ENCODE measurements around the gene SP140L.
"Not testable (repeated sequence)": the region's sequence is repeated elsewhere in the genome, so short reads cannot be mapped to it uniquely, and the experiment has no call there.

The SP140L gene

DNA sequence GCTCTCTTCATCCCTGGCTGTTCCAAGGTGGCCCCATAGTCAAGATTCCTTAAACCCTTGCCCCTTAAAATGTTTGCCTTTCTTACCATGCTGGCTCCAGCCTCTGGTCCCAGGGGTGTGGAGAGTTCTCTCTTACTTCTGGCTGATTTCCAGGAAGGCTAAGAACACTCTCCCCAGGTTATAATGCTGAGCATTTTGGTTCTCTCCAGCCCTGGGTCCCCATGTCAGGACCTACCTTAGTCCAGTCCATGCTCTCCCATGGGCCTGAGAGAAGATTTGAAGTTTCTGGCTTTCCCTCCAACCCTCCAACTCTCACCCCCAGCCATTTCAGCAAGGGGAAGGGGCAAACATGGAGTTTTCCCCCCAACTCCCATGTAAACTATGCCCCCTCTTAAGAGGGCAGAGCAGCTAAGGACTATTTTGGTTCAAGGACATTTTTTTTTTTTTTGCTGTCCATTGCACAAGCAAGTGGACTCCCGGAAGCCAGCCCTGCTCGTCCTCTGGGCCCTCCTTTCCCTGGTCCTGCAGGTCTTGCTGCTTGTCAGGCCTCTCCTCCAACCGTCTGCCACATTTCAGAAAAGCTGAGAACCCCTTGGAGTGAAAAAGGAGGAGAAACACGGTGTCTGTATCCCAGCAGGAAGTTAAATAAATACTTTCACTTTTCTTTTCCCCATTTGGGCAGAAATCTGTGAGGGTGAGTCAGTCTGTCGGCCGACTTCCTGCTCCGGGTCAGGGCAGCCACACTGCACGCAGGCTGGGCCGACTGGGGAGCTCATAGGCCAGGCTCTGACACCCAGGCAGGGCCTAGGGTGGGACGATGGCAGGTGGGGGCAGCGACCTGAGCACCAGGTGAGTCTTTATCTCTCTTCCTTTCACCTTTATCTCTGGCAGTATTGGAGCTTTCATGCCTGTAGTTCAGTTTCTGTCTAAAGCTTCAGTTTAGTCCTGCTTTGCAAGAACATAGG lies at the start of gene SP140L:
Gene SP140L (plus strand): TSS at position 741 of the 965 bp plus-strand sequence. CDS start 77 bp downstream, at position 818.
- no peak for FAIRE-seq

DNA sequence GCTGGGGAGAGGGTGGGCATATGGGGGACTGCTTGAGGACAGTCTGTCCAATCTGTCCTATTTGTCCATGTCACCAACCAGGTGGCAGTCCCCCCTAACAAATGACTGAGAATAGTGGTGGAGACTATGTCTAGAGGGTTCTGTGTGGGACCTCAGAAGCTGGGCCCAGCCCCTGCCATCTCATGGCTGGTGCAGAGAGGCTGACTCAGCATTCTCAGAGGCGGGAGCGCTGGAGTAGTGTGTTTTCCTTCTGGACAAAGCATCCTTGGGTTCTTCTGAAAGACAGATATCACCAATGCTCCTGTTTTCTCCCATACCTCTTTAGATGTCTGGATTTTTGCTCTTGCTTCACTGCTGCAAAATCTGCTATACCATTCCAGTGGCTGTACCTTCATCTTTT lies 44.1 kb upstream of the SP140L start:
- FAIRE-seq, result no peak

DNA sequence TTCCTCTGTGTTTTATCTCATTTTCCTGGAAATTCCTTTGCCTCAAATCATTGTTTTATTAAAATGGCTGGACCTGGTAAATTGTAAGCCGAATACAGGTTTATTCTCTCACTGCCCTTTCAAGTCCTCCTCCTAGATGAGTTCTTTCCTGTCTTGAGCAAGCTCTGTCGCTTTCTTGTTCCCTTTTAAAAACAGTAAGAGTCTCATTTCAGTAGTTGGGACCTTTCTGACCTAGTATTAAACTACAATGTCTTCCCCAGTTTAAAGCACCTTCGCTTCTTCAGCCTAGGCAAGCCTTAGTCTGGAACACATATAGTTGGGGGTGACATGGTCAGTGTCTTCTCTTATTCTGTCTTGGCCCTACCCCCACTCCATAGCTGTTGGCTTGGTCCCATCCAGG lies 40.9 kb upstream of the SP140L start:
- no peak for FAIRE-seq

DNA sequence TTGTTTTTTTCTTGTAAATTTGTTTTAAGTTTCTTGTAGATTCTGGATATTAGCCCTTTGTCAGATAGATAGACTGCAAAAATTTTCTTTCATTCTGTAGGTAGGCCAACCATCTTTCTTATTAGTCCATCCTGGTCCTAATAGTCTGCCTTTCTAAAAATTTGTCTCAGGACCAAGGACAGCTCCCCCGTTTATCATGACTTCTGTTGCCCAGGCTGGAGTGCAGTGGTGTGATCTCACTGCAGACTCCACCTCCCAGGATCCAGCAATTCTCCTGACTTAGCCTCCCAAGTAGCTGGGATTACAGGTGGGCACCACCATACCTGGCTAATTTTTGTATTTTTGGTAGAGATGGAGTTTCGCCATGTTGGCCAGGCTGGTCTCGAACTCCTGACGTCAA lies 37.7 kb upstream of the SP140L start:
- not testable (repeated sequence) for FAIRE-seq

DNA sequence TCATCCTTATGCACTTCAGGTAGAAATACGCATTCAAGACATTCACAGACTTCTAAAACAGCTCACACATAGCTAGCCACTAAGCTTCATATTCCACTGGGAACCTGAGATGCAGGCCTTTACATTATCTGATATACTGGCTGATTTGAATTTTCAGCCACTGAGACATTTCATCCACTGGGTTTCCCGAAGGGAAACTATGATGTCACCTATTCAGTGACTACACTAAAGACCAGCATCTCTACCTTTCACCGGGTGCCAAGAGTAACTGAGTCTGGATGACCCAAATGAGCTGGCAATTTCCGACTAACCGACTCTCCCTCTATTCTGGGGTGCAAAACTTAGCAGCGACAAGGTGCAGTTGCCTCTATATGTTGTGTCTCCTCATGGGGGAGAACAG lies 31.8 kb upstream of the SP140L start:
- no peak for FAIRE-seq

DNA sequence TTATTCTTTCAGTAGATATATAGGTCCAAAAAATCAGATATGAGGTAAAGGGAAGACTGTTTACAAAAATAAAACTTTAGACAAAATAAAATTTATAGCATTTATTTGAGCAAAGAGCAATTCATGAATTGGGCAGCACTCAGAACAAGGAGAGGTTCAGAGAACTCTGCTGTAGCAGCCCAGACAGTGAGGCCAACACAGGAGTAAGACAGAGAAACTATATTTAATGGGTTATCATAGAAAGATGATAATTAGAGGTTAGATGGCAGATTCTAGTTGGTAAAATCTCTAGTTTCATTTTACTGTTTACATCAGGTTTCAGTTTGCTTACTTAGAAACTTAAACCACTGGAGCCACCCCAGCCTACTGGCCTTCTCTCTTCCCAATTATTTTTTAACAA lies 30.1 kb upstream of the SP140L start:
- no peak for FAIRE-seq

GRCh38 chr2:230299618-230300017 lies 27.4 kb upstream of the SP140L start:
- no peak for FAIRE-seq

- FAIRE-seq, result no peak
These were observed 21.3 kb upstream of the SP140L start for GRCh38 chr2:230305416-230306275.

- FAIRE-seq, result no peak
These were observed 20.5 kb upstream of the SP140L start for GRCh38 chr2:230306474-230306873.

GRCh38 chr2:230307485-230307884 lies 19.5 kb upstream of the SP140L start:
- no peak for FAIRE-seq

- no peak for FAIRE-seq
These were observed 18.5 kb upstream of the SP140L start for GRCh38 chr2:230308402-230309000.

- FAIRE-seq, result not testable (repeated sequence)
These were observed 16.2 kb upstream of the SP140L start for GRCh38 chr2:230310792-230311191.

- FAIRE-seq, result not testable (repeated sequence)
These were observed 15.4 kb upstream of the SP140L start for GRCh38 chr2:230311634-230312033.

DNA sequence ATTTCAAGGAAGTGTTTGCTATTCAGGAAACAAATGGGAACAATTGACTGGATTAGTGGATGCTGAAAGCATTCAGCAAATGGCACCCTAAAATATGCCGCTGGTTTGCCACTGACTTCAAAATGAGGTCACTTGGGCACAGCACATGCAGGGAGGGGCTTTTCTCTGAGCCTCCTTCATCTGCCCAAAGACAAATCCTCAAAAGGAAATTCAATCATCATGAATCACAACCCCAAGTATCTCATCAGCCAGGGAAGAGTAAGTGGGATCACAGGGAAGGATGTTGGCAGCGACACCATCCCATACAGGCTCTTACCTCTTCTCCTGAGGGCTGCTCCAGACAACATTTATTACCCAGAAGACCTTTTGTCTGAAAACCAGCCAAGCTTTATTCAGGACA lies 14.4 kb upstream of the SP140L start:
- no peak for FAIRE-seq

DNA sequence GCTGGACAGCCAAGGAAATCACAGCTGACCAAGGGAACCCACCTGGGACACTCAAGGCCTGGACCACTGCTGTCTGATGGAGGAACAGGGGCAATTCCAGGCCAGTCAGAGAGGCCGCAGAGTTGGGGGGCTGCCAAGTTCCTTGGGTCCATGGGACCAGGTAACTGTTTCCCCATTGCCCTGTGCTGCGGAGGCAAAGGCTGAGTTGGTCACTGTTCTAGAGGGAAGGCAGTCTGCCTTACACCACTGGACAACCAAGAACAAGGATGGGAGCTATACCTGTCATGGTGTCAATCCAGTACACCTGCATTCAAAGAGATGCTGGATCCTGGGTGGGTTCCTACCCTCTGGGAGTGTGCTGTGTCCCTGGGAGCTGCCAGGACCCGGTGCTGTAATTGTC lies 9.6 kb upstream of the SP140L start:
- no peak for FAIRE-seq

- no peak for FAIRE-seq
These were observed 8.5 kb upstream of the SP140L start for GRCh38 chr2:230318190-230319121.

GRCh38 chr2:230319211-230319862 lies 7.7 kb upstream of the SP140L start:
- no peak for FAIRE-seq

DNA sequence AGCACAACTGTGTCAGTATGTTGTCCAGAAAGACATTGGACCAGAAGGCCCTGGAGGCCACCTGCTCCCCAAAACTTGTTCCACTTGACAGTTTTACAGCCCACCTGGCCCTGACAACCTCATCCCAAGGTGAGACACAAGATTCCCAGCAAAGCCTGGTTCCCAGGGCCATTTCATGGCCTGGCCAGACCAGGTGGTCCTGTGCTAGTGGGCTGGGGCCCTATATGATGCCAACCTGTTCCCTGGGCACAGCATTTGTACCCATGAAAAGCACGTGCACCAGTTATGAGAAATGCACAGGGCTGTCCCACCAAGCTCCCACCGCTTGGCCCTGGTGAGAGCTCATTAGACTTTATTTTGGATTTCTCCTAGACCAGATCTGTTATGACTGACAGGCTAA lies 6.0 kb upstream of the SP140L start:
- FAIRE-seq, result no peak

DNA sequence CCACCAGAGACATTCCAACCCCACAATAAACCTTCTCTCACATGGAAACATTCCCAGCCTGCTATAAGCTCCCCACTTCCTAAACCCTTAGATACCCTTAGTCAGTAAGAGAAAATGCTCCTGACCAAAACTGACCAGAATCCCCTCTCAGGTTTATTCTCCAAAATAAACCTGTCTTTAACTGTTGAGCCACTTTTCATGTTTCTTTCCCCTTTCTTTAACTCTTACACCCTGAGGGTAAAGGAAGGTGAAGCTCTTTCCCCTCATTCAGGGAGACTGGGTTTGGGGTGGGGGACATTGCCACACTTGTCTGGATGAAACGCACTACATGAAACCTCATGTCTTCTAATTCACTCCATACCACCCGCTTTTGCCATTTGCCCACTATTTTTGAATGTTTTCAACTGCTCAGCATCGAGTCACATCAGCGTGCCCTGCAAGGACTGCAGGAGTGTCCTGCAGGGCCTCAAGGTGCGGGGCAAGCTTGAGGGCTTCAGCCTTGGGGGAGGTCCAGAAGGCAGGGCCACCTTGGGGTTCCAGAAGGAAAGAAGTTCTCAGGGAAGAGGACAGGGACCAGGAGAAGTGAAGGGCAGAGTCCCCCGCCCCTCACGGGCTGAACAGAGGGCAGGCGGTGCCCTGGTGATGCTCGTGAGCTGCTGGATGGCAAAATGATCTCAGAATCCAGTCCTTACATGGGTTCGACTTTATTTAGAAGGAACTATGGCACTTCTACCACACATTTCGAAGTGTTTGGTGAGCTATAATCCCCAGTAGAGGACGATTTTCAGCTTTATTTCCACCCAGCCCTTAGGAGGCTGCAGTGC lies 4.2 kb upstream of the SP140L start:
- no peak for FAIRE-seq

- no peak for FAIRE-seq
These were observed 3.4 kb upstream of the SP140L start for GRCh38 chr2:230323385-230324106.

All from colon (tissue), 2 donors.